ENCODE data around the gene RERG. TPM values are rescaled to one million over a fixed set of nuclear protein-coding genes. Genes with fewer than 3 reads are reported as not detected.

RERG gene
- total RNA-seq, 4 donors from 2014 or later, result 4.3 to 6.5 (median 5.8) TPM

- Histone ChIP-seq H3K9me3 (no peaks in the 10 kb centered on the region), H3K4me1 (peaks cover 0 to 4% of the 10 kb centered on the region in 2 donors), H3K27ac (no peak overlapping the region), H3K27me3 (no peaks in the 10 kb centered on the region), H3K36me3 (no peaks in the 10 kb centered on the region), H3K4me3 (no peak overlapping the region)
- TF ChIP-seq POLR2A (IDR thresholded peaks at IDR 0.05) (no peak), CTCF (IDR thresholded peaks at IDR 0.05 in 4 of 5, conservative IDR thresholded peaks at IDR 0.05 in 1 of 5) (no peak)
- DNase-seq, result no peak
- no peak for ATAC-seq
- intact Hi-C loops (cut with DNase I; ENCODE audit: low total_unique reads), result no loop called here
- in situ Hi-C loops (cut with MboI; ENCODE audit: low sequenced_read_pairs in 4 of 4), result loop anchor here in 1 of 4 donors (25.0 kb wide), 1 partner anchor 111 kb away; no protein-coding TSS in a partner anchor
Observed at GRCh38 chr12:15173142-15173541, 48.1 kb downstream of the RERG start.

GRCh38 chr12:15172060-15172822 lies 49.0 kb downstream of the RERG start:
- in situ Hi-C loops (cut with MboI; ENCODE audit: low sequenced_read_pairs in 4 of 4) (loop anchor here in 1 of 4 donors (25.0 kb wide), 1 partner anchor 110 kb away; no protein-coding TSS in a partner anchor), intact Hi-C loops (cut with DNase I; ENCODE audit: low total_unique reads) (no loop called here)
- no peak for DNase-seq
- H3K9me3 ChIP-seq, result no peaks in the 10 kb centered on the region
- peak in 1 of 5 experiments; percentile 3 for TF ChIP-seq CTCF (IDR thresholded peaks at IDR 0.05 in 4 of 5, conservative IDR thresholded peaks at IDR 0.05 in 1 of 5)
- TF ChIP-seq POLR2A (IDR thresholded peaks at IDR 0.05), result no peak
- H3K27me3 ChIP-seq, result no peaks in the 10 kb centered on the region
- H3K4me1 ChIP-seq, result peaks cover 0 to 4% of the 10 kb centered on the region in 2 donors
- no peak overlapping the region for H3K27ac ChIP-seq
- no peak for ATAC-seq
- H3K4me3 ChIP-seq, result no peak overlapping the region
- H3K36me3 ChIP-seq, result no peaks in the 10 kb centered on the region

- Histone ChIP-seq H3K9me3 (no peaks in the 10 kb centered on the region), H3K36me3 (no peaks in the 10 kb centered on the region), H3K27ac (no peak overlapping the region), H3K4me1 (peaks cover 0 to 4% of the 10 kb centered on the region in 2 donors), H3K4me3 (no peak overlapping the region), H3K27me3 (no peaks in the 10 kb centered on the region)
- ATAC-seq (no peak), DNase-seq (no peak)
- TF ChIP-seq POLR2A (IDR thresholded peaks at IDR 0.05) (no peak), CTCF (IDR thresholded peaks at IDR 0.05 in 4 of 5, conservative IDR thresholded peaks at IDR 0.05 in 1 of 5) (no peak)
- in situ Hi-C loops (cut with MboI; ENCODE audit: low sequenced_read_pairs in 4 of 4) (loop anchor here in 1 of 4 donors (25.0 kb wide), 1 partner anchor 109 kb away; no protein-coding TSS in a partner anchor), intact Hi-C loops (cut with DNase I; ENCODE audit: low total_unique reads) (no loop called here)
Observed at GRCh38 chr12:15171012-15171655, 50.1 kb downstream of the RERG start.

GRCh38 chr12:15168026-15168678 lies 53.1 kb downstream of the RERG start:
- TF ChIP-seq POLR2A (IDR thresholded peaks at IDR 0.05) (no peak), CTCF (IDR thresholded peaks at IDR 0.05 in 4 of 5, conservative IDR thresholded peaks at IDR 0.05 in 1 of 5) (no peak)
- DNase-seq (no peak), ATAC-seq (no peak)
- Histone ChIP-seq H3K36me3 (no peaks in the 10 kb centered on the region), H3K4me3 (no peak overlapping the region), H3K9me3 (no peaks in the 10 kb centered on the region), H3K4me1 (peaks cover 0 to 6% of the 10 kb centered on the region in 2 donors), H3K27ac (peak overlapping the region; percentile 18 to 55 (median 38)), H3K27me3 (no peaks in the 10 kb centered on the region)
- intact Hi-C loops (cut with DNase I; ENCODE audit: low total_unique reads), result loop anchor here (5.0 kb wide), 1 partner anchor 49 kb away; no protein-coding TSS in a partner anchor
- in situ Hi-C loops (cut with MboI; ENCODE audit: low sequenced_read_pairs in 4 of 4), result loop anchor here in 1 of 4 donors (25.0 kb wide), 1 partner anchor 106 kb away; no protein-coding TSS in a partner anchor

Data from gastrocnemius medialis (tissue), 4 donors.